ENCODE measurements around the gene ANKRD33. TPM values are rescaled to one million over a fixed set of nuclear protein-coding genes. Genes with fewer than 3 reads are reported as not detected.

The ANKRD33 gene
- total RNA-seq, 1 experiment from 2014 or later = not detected

DNA sequence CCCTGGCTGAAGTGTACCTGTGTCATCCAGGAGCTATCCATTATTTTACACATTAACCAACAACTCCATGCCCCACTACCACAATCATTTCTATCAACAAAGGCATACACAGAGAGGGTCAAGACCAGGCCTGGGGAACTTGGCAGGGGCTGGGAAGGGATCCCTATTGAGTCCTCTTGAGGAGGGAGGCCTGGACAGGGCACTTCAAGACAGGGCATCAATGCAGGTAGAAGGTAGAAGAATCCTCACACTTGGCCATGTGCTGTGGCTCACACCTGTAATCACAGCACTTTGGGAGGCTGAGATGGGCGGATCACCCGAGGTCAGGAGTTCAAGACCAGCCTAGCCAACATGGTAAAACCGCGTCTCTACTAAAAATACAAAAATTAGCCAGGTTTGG is 13.4 kb upstream of the ANKRD33 start:
- H3K4me3 ChIP-seq (ENCODE audit: low read depth, low read length) = no peak overlapping the region
- intact Hi-C loops (cut with micrococcal nuclease; ENCODE audit: unreplicated experiment) = loop anchor here (2.0 kb wide), 1 partner anchor 188 kb away; no protein-coding TSS in a partner anchor
- DNase-seq = no peak
- BruUV-seq (replicated peaks) = no TSS peak
- H3K27me3 Mint-ChIP-seq (ENCODE audit: insufficient read depth, unreplicated experiment) = no peaks in the 10 kb centered on the region
- H3K27ac Mint-ChIP-seq (ENCODE audit: unreplicated experiment) = no peak overlapping the region
- no peaks in the 10 kb centered on the region for H3K9me3 Mint-ChIP-seq (ENCODE audit: unreplicated experiment)
- H3K4me1 Mint-ChIP-seq (ENCODE audit: low read depth, unreplicated experiment) = peaks cover 14% of the 10 kb centered on the region
- H3K27me3 ChIP-seq (replicated peaks; ENCODE audit: control insufficient read depth, insufficient read depth, low read length) = no peaks in the 10 kb centered on the region
- H3K9me3 ChIP-seq = no peaks in the 10 kb centered on the region
- no peaks in the 10 kb centered on the region for H3K36me3 Mint-ChIP-seq (ENCODE audit: insufficient read depth, unreplicated experiment)
- no peaks in the 10 kb centered on the region for H3K36me3 ChIP-seq (ENCODE audit: control insufficient read depth, insufficient read depth, low read length)
- H3K4me3 Mint-ChIP-seq (ENCODE audit: unreplicated experiment) = no peak overlapping the region
- no peak for TF ChIP-seq CTCF (IDR thresholded peaks at IDR 0.05; ENCODE audit: insufficient read depth in 1 of 2, low read depth in 1 of 2, low read length in 1 of 2, severe bottlenecking in 1 of 2, unreplicated experiment in 1 of 2)
- ChIA-PET POLR2A (interaction anchor here (1.0 kb wide), 1 partner anchor 18 kb away, joined by 3 read pairs; no protein-coding TSS in a partner anchor), CTCF (interaction anchor here (0.7 to 2.0 kb wide), 26 partner anchors 8 to 453 kb away, joined by 3 to 27 read pairs (median 6); partner anchors contain the start of genes ANKRD33 and FIGNL2)
- peaks cover 3% of the 10 kb centered on the region; the same call in 1 of the 2 replicates for H3K4me1 ChIP-seq

DNA sequence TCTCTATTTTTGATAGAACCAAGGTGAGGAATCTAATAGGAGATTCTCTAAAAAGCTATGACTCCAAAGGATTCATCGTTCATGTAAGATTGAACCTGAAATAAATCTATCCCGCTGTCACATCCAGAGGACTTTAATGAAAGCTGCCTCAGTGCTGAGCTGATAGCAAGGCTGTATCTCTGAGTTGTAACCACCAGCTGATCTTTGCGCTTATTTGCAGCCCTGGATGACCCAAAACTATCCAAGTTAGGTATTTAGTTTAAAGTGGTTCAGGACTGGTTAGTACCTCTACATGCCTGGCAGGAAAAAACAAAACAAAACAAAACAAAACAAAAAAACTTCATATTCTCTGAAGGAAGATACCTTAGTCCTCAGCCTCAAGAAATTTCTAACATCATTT is 8.8 kb upstream of the ANKRD33 start:
- no TSS peak for BruUV-seq (replicated peaks)
- no peak overlapping the region for H3K27ac Mint-ChIP-seq (ENCODE audit: unreplicated experiment)
- TF ChIP-seq CTCF (IDR thresholded peaks at IDR 0.05; ENCODE audit: insufficient read depth in 1 of 2, low read depth in 1 of 2, low read length in 1 of 2, severe bottlenecking in 1 of 2, unreplicated experiment in 1 of 2) = no peak
- intact Hi-C loops (cut with micrococcal nuclease; ENCODE audit: unreplicated experiment) = no loop called here
- no peaks in the 10 kb centered on the region for H3K27me3 Mint-ChIP-seq (ENCODE audit: insufficient read depth, unreplicated experiment)
- H3K9me3 Mint-ChIP-seq (ENCODE audit: unreplicated experiment) = no peaks in the 10 kb centered on the region
- H3K9me3 ChIP-seq = no peaks in the 10 kb centered on the region
- H3K4me1 ChIP-seq = peaks cover under 1% of the 10 kb centered on the region
- no peak overlapping the region for H3K4me3 ChIP-seq (ENCODE audit: low read depth, low read length)
- H3K36me3 ChIP-seq (ENCODE audit: control insufficient read depth, insufficient read depth, low read length) = no peaks in the 10 kb centered on the region
- ChIA-PET CTCF (interaction anchor here (0.7 to 1.1 kb wide), 4 partner anchors 13 to 129 kb away, joined by 3 to 4 read pairs (median 4); no protein-coding TSS in a partner anchor), POLR2A (interaction anchor here (0.6 kb wide), 1 partner anchor 172 kb away, joined by 3 read pairs; the partner anchor contains the start of gene NR4A1)
- H3K4me1 Mint-ChIP-seq (ENCODE audit: low read depth, unreplicated experiment) = peaks cover 11% of the 10 kb centered on the region
- DNase-seq = peak in 1 of 2 experiments; percentile 12
- H3K4me3 Mint-ChIP-seq (ENCODE audit: unreplicated experiment) = no peak overlapping the region
- no peaks in the 10 kb centered on the region for H3K36me3 Mint-ChIP-seq (ENCODE audit: insufficient read depth, unreplicated experiment)
- H3K27me3 ChIP-seq (replicated peaks; ENCODE audit: control insufficient read depth, insufficient read depth, low read length) = no peaks in the 10 kb centered on the region

GRCh38 chr12:51883295-51883694 is 4.6 kb upstream of the ANKRD33 start:
- H3K27ac Mint-ChIP-seq (ENCODE audit: unreplicated experiment) = no peak overlapping the region
- CTCF ChIA-PET = interaction anchor here (0.6 kb wide), 1 partner anchor 64 kb away, joined by 6 read pairs; no protein-coding TSS in a partner anchor
- Histone ChIP-seq H3K27me3 (replicated peaks; ENCODE audit: control insufficient read depth, insufficient read depth, low read length) (no peaks in the 10 kb centered on the region), H3K36me3 (ENCODE audit: control insufficient read depth, insufficient read depth, low read length) (no peaks in the 10 kb centered on the region), H3K4me3 (ENCODE audit: low read depth, low read length) (no peak overlapping the region), H3K9me3 (peaks cover 7% of the 10 kb centered on the region; the same call in 1 of the 2 replicates), H3K4me1 (peaks cover 10% of the 10 kb centered on the region)
- intact Hi-C loops (cut with micrococcal nuclease; ENCODE audit: unreplicated experiment) = no loop called here
- H3K36me3 Mint-ChIP-seq (ENCODE audit: insufficient read depth, unreplicated experiment) = no peaks in the 10 kb centered on the region
- H3K4me3 Mint-ChIP-seq (ENCODE audit: unreplicated experiment) = no peak overlapping the region
- TF ChIP-seq CTCF (IDR thresholded peaks at IDR 0.05; ENCODE audit: insufficient read depth in 1 of 2, low read depth in 1 of 2, low read length in 1 of 2, severe bottlenecking in 1 of 2, unreplicated experiment in 1 of 2) = no peak
- H3K9me3 Mint-ChIP-seq (ENCODE audit: unreplicated experiment) = peaks cover 9% of the 10 kb centered on the region
- no TSS peak for BruUV-seq (replicated peaks)
- H3K27me3 Mint-ChIP-seq (ENCODE audit: insufficient read depth, unreplicated experiment) = no peaks in the 10 kb centered on the region
- peak in 1 of 2 experiments; percentile 4 for DNase-seq
- peaks cover 17% of the 10 kb centered on the region for H3K4me1 Mint-ChIP-seq (ENCODE audit: low read depth, unreplicated experiment)
- POLR2A ChIA-PET = no interaction called here

All from Caco-2 (cell line).